Measurements from ENCODE around the gene ZNF408.

The ZNF408 gene

GRCh38 chr11:46681814-46682213 is 19.0 kb upstream of the ZNF408 start:
- no peak overlapping the region for H3K27ac Mint-ChIP-seq
- peaks cover 4% of the 10 kb centered on the region for H3K4me1 Mint-ChIP-seq (ENCODE audit: low read depth)
- no peaks in the 10 kb centered on the region for H3K9me3 Mint-ChIP-seq
- no peaks in the 10 kb centered on the region for H3K27me3 Mint-ChIP-seq
- H3K36me3 Mint-ChIP-seq (ENCODE audit: low read depth) = peaks cover 22% of the 10 kb centered on the region
- H3K4me3 Mint-ChIP-seq = no peak overlapping the region

DNA sequence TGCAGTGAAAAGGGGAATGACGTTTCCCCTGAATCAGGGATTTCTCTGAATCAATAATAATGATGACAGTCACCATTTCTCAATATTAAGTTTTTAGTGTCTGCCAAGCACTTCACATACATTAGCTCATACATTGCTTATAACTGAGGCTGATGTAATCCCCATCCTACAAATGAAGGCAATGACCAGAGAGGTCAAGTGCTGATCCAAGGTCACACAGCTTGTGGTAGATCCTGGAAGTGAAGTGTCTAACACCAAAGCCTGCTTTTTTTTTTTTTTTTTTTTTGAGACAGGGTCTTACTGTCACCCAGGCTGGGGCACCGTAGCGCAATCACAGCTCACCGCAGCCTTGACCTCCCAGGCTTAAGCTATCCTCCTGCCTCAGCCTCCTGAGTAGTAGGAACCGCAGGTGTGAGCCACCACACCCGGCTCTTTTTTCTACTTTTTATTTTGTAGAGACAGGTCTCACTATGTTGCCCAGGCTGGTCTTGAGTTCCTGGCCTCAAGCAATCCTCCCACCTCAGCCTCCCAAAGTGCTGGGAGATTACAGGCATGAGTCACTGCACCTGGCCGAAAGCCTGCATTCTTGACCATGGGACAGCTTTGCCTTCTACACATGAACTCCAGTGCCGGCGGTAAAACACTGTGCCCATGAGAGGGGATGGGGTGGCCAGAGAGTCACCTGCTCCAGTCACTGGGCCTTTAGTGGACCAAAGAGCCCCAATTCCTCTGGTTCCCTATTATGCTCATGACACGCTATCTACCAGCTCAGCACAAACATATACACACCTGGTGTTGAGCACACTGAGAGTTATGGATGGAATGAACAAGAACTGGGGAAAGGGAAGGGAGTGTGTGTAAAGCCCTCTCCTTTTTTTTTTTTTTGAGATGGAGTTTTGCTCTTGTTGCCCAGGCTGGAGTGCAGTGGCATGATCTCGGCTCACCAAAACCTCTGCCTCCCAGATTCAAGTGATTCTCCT is 17.8 kb upstream of the ZNF408 start:
- Mint-ChIP-seq H3K9me3 (no peaks in the 10 kb centered on the region), H3K4me1 (ENCODE audit: low read depth) (no peaks in the 10 kb centered on the region), H3K4me3 (no peak overlapping the region), H3K36me3 (ENCODE audit: low read depth) (peaks cover 26% of the 10 kb centered on the region), H3K27ac (no peak overlapping the region), H3K27me3 (no peaks in the 10 kb centered on the region)

GRCh38 chr11:46684367-46684766 is 16.5 kb upstream of the ZNF408 start:
- H3K27ac Mint-ChIP-seq = peak overlapping the region; percentile 65
- H3K4me1 Mint-ChIP-seq (ENCODE audit: low read depth) = no peaks in the 10 kb centered on the region
- H3K27me3 Mint-ChIP-seq = no peaks in the 10 kb centered on the region
- no peak overlapping the region for H3K4me3 Mint-ChIP-seq
- peaks cover 31% of the 10 kb centered on the region for H3K36me3 Mint-ChIP-seq (ENCODE audit: low read depth)
- no peaks in the 10 kb centered on the region for H3K9me3 Mint-ChIP-seq

DNA sequence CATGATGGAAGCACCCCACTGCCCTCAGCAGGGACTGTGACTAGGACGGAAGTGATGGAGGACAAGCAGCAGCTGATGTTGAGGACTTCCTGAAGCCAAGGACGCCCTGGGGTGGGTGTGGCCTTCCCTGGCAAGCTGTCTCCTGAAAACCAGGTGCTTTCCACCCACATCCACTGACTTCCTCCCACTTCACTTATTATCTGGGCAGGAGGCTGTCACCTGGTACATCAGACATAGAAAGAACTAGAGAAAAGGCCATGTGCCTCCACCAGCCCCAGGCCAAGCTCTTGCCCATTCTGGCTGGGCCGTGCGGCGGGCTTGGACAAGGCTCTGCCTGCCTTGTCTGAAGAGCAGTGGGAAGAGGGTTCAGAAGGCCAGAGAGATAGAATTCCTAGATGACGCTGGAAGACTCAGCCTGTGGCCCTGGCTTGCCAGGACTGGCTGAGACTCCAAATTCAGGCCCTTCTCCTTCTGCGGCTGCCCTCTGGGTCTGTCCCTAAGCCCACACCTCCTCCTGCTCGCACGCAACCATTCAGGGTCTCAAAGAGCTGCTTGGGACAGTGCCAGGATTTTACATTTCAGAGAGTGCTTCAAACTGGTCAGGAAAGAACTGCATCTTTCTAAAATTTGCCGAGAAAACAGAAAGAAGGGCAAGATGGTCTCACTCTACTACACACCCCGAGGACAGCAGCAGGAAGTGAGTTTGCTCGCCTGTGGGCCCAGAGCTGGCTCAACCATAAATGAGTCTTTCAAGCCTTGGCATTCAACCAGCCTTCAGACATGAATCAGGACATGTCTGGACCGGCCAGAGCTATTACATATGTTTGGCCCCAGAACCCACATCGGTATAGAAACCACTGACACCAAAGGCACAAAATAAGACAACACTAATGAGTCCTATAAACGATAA is 13.7 kb upstream of the ZNF408 start:
- Mint-ChIP-seq H3K36me3 (ENCODE audit: low read depth) (peaks cover 26% of the 10 kb centered on the region), H3K9me3 (no peaks in the 10 kb centered on the region), H3K4me3 (no peak overlapping the region), H3K4me1 (ENCODE audit: low read depth) (no peaks in the 10 kb centered on the region), H3K27ac (no peak overlapping the region), H3K27me3 (no peaks in the 10 kb centered on the region)

- Mint-ChIP-seq H3K9me3 (no peaks in the 10 kb centered on the region), H3K4me3 (no peak overlapping the region), H3K4me1 (ENCODE audit: low read depth) (no peaks in the 10 kb centered on the region), H3K27me3 (no peaks in the 10 kb centered on the region), H3K27ac (no peak overlapping the region), H3K36me3 (ENCODE audit: low read depth) (peaks cover 36% of the 10 kb centered on the region)
Observed at GRCh38 chr11:46690702-46691101, 10.1 kb upstream of the ZNF408 start.

- no peaks in the 10 kb centered on the region for H3K9me3 Mint-ChIP-seq
- H3K27ac Mint-ChIP-seq = no peak overlapping the region
Observed at GRCh38 chr11:46692450-46692849, 8.4 kb upstream of the ZNF408 start.

GRCh38 chr11:46693597-46694012 is 7.2 kb upstream of the ZNF408 start:
- no peak overlapping the region for H3K4me3 Mint-ChIP-seq
- H3K9me3 Mint-ChIP-seq = no peaks in the 10 kb centered on the region
- H3K36me3 Mint-ChIP-seq (ENCODE audit: low read depth) = peaks cover 27% of the 10 kb centered on the region
- no peaks in the 10 kb centered on the region for H3K27me3 Mint-ChIP-seq
- no peak overlapping the region for H3K27ac Mint-ChIP-seq
- peaks cover 13% of the 10 kb centered on the region for H3K4me1 Mint-ChIP-seq (ENCODE audit: low read depth)

More at GRCh38 chr11:46692450-46692849, 8.4 kb upstream of the ZNF408 start:
- no peaks in the 10 kb centered on the region for H3K27me3 Mint-ChIP-seq
- H3K4me1 Mint-ChIP-seq (ENCODE audit: low read depth) = peaks cover 1% of the 10 kb centered on the region
- H3K36me3 Mint-ChIP-seq (ENCODE audit: low read depth) = peaks cover 33% of the 10 kb centered on the region
- no peak overlapping the region for H3K4me3 Mint-ChIP-seq

GRCh38 chr11:46694072-46694471 is 6.8 kb upstream of the ZNF408 start:
- peaks cover 25% of the 10 kb centered on the region for H3K36me3 Mint-ChIP-seq (ENCODE audit: low read depth)
- H3K4me1 Mint-ChIP-seq (ENCODE audit: low read depth) = peaks cover 17% of the 10 kb centered on the region
- H3K27ac Mint-ChIP-seq = no peak overlapping the region
- no peak overlapping the region for H3K4me3 Mint-ChIP-seq
- H3K9me3 Mint-ChIP-seq = no peaks in the 10 kb centered on the region
- no peaks in the 10 kb centered on the region for H3K27me3 Mint-ChIP-seq

- Mint-ChIP-seq H3K27me3 (no peaks in the 10 kb centered on the region), H3K27ac (no peak overlapping the region), H3K36me3 (ENCODE audit: low read depth) (peaks cover 23% of the 10 kb centered on the region), H3K4me1 (ENCODE audit: low read depth) (peaks cover 20% of the 10 kb centered on the region), H3K4me3 (no peak overlapping the region), H3K9me3 (no peaks in the 10 kb centered on the region)
Observed at GRCh38 chr11:46694607-46695006, 6.2 kb upstream of the ZNF408 start.

- H3K27me3 Mint-ChIP-seq = no peaks in the 10 kb centered on the region
- H3K27ac Mint-ChIP-seq = peak overlapping the region; percentile 15
Observed at GRCh38 chr11:46695345-46696211, 5.3 kb upstream of the ZNF408 start.

GRCh38 chr11:46696212-46696558 is 4.6 kb upstream of the ZNF408 start:
- Mint-ChIP-seq H3K27ac (no peak overlapping the region), H3K4me3 (no peak overlapping the region), H3K4me1 (ENCODE audit: low read depth) (peaks cover 20% of the 10 kb centered on the region), H3K36me3 (ENCODE audit: low read depth) (peaks cover 23% of the 10 kb centered on the region), H3K9me3 (no peaks in the 10 kb centered on the region), H3K27me3 (no peaks in the 10 kb centered on the region)

More at GRCh38 chr11:46695345-46696211, 5.3 kb upstream of the ZNF408 start:
- H3K9me3 Mint-ChIP-seq = no peaks in the 10 kb centered on the region
- H3K36me3 Mint-ChIP-seq (ENCODE audit: low read depth) = peaks cover 23% of the 10 kb centered on the region
- H3K4me3 Mint-ChIP-seq = no peak overlapping the region
- peaks cover 20% of the 10 kb centered on the region for H3K4me1 Mint-ChIP-seq (ENCODE audit: low read depth)

DNA sequence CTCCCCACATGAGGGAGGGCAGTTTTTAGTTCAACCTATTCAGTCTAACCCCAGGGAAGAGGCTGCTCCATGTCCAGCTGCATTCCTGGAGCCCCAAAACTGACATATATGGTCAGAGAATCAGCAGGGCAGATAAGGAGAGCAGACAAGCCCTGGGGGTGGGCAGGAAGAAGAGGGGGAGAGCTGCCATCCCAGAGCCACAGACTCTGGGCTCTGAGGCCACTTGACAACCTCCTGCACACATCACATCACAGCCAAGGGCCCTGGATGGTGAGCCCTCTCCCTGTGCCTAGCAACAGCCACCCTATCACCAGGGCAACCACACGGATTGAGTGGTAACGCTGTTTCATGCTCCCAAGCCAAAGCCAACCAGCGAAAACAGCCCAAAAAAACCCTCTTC is 3.5 kb upstream of the ZNF408 start:
- Mint-ChIP-seq H3K27ac (peak overlapping the region; percentile 67), H3K4me1 (ENCODE audit: low read depth) (peaks cover 31% of the 10 kb centered on the region), H3K27me3 (no peaks in the 10 kb centered on the region), H3K4me3 (no peak overlapping the region), H3K9me3 (no peaks in the 10 kb centered on the region), H3K36me3 (ENCODE audit: low read depth) (peaks cover 30% of the 10 kb centered on the region)

DNA sequence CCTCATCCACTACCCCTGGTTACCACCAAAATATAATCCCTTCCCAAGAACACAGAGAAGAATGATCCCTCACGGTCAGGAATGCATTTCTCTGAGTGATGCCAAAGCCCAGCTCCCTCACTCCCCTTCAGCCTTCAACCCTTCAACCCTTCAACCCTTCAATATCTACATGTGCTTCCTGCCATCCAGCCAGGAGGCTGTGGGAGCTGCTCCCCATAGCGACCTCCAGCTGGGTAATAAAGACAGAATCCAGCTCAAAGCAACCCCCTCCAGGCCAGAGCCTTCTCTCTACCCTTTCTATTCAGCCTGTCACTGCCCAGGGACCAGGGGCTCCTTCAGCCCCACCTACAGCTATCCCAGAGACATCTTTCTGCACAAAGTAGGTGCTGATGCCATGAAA is 3.1 kb upstream of the ZNF408 start:
- Mint-ChIP-seq H3K4me1 (ENCODE audit: low read depth) (peaks cover 35% of the 10 kb centered on the region), H3K4me3 (peak overlapping the region; percentile 15), H3K27ac (peak overlapping the region; percentile 67), H3K9me3 (no peaks in the 10 kb centered on the region), H3K27me3 (no peaks in the 10 kb centered on the region), H3K36me3 (ENCODE audit: low read depth) (peaks cover 35% of the 10 kb centered on the region)

DNA sequence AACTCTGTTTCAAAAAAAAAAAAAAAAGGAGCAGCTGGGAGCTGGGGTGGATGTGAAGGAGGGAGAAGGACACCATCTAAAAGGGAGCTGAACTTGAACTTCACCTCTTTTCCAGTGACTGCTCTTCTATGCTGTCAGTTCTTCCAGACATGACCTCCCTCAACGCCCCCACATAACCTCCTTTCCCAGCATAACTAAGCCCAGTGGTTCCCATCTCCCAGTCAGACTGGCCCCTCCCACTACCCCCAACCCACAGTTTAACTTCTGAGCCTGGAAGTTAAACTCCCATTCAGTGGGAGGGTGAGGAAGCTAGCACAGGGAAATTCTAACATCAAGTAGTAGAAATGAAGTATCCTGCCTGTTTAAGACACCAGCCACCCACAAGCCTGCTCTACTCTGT is 2.2 kb upstream of the ZNF408 start:
- Mint-ChIP-seq H3K27me3 (no peaks in the 10 kb centered on the region), H3K4me1 (ENCODE audit: low read depth) (peaks cover 37% of the 10 kb centered on the region), H3K9me3 (no peaks in the 10 kb centered on the region), H3K36me3 (ENCODE audit: low read depth) (peaks cover 41% of the 10 kb centered on the region), H3K27ac (peak overlapping the region; percentile 71), H3K4me3 (peak overlapping the region; percentile 95)

Measured in stimulated activated naive CD8-positive, alpha-beta T cell treated with anti-CD3 and anti-CD28 coated beads, Interleukin-15, Interleukin-2, amounts not matched to agents 100 ng/mL and 50 ng/mL, for 24 hours (primary cell).